Measurements from ENCODE around the gene SLC9C2. TPM values are rescaled to one million over a fixed set of nuclear protein-coding genes. Genes with fewer than 3 reads are reported as not detected.

SLC9C2 gene
- total RNA-seq, 6 experiments from 2014 or later, result not detected

- TF ChIP-seq CTCF (IDR thresholded peaks at IDR 0.05) (no peak), POLR2A (IDR thresholded peaks at IDR 0.05) (no peak)
- H3K36me3 ChIP-seq, result peaks cover 3 to 66% (median 59%) of the 10 kb centered on the region in 4 donors
- no peak overlapping the region for H3K27ac ChIP-seq
- 43% methylated on average over 1 of the region's 1 CpG for WGBS (ENCODE audit: insufficient coverage, low coverage, low lambda C conversion rate, missing lambda C conversion rate)
- ATAC-seq, result no peak
- DNase-seq, result no peak
- intact Hi-C loops (cut with DNase I), result no loop called here
- H3K4me1 ChIP-seq, result peaks cover 0 to 34% (median 14%) of the 10 kb centered on the region in 4 donors
- H3K27me3 ChIP-seq, result no peaks in the 10 kb centered on the region
- no peaks in the 10 kb centered on the region for H3K9me3 ChIP-seq
- no peak overlapping the region for H3K4me3 ChIP-seq
Observed at GRCh38 chr1:173482683-173483082, 120.2 kb downstream of the SLC9C2 start.

DNA sequence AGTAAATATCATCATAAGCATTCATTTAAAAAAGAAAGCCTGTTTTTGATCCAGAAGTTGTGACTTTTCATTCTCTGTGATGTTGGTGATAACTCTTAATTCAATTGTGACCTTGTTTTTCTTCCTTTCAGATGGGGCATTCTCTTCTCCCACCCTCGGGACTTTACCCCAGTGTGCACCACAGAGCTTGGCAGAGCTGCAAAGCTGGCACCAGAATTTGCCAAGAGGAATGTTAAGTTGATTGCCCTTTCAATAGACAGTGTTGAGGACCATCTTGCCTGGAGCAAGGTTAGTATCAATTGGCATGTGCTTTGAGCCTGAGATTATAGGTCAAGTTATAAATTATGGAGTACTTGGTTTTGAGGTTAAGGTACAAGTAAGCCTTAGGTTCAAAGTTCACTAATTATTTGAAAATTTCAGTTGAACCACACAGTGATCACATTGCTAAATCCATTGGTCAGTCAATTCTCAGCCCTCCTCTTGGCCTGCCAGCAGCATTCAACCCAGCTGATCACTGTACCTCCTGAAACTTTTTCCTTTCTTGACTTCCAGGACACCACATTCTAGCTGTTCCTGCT lies 121.6 kb downstream of the SLC9C2 start:
- peaks cover 3 to 54% (median 45%) of the 10 kb centered on the region in 4 donors for H3K36me3 ChIP-seq
- DNase-seq (peak in 1 of 3 donors; percentile 70), ATAC-seq (no peak)
- no peaks in the 10 kb centered on the region for H3K9me3 ChIP-seq
- intact Hi-C loops (cut with DNase I), result no loop called here
- WGBS (ENCODE audit: insufficient coverage, low coverage, low lambda C conversion rate, missing lambda C conversion rate), result 27% methylated on average over 1 of the region's 1 CpG
- H3K4me1 ChIP-seq, result peaks cover 0 to 34% (median 14%) of the 10 kb centered on the region in 4 donors
- no peaks in the 10 kb centered on the region for H3K27me3 ChIP-seq
- H3K4me3 ChIP-seq, result no peak overlapping the region
- peak overlapping the region in 1 of 3 donors; percentile 3 for H3K27ac ChIP-seq
- TF ChIP-seq POLR2A (IDR thresholded peaks at IDR 0.05) (no peak), CTCF (IDR thresholded peaks at IDR 0.05) (no peak)

DNA sequence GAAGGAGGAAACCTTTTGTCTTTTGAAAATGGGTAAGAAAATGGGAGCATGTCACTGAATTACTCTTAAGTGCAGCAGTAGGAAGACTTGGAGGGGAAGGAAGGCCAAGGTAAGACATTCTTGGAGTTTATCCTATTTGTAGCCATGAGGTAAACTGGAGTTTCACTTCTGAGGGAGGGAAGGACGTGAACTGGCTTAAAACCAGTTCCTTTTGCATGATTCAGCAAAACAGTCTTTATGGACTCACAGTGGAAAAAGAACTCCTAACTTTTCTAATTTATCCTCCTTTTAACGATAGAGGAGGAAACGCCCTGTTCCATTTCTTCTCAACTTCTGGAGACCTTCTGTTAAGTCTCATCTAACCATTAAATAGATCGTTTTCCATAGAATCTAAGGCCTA lies 123.2 kb downstream of the SLC9C2 start:
- 46% methylated on average over 4 of the region's 4 CpGs for WGBS (ENCODE audit: insufficient coverage, low coverage, low lambda C conversion rate, missing lambda C conversion rate)
- DNase-seq, result no peak
- Histone ChIP-seq H3K27me3 (no peaks in the 10 kb centered on the region), H3K4me1 (peaks cover 0 to 50% (median 20%) of the 10 kb centered on the region in 4 donors), H3K36me3 (peaks cover 0 to 38% (median 32%) of the 10 kb centered on the region in 4 donors), H3K4me3 (peak overlapping the region in 2 of 3 donors; percentile 83 to 87), H3K9me3 (no peaks in the 10 kb centered on the region), H3K27ac (peak overlapping the region; percentile 4 to 99 (median 99))
- ATAC-seq, result no peak
- TF ChIP-seq POLR2A (IDR thresholded peaks at IDR 0.05) (no peak), CTCF (IDR thresholded peaks at IDR 0.05) (no peak)
- intact Hi-C loops (cut with DNase I), result no loop called here

- peaks cover 3 to 65% (median 26%) of the 10 kb centered on the region in 4 donors for H3K4me1 ChIP-seq
- TF ChIP-seq POLR2A (IDR thresholded peaks at IDR 0.05), result no peak
- no peak for TF ChIP-seq CTCF (IDR thresholded peaks at IDR 0.05)
- H3K27me3 ChIP-seq, result no peaks in the 10 kb centered on the region
- ATAC-seq, result peak; percentile 52 to 64 (median 56)
- peak; percentile 46 to 84 (median 76) for DNase-seq
- H3K27ac ChIP-seq, result peak overlapping the region; percentile 99
- H3K9me3 ChIP-seq, result no peaks in the 10 kb centered on the region
- intact Hi-C loops (cut with DNase I), result no loop called here
- 8% methylated on average over 8 of the region's 9 CpGs for WGBS (ENCODE audit: insufficient coverage, low coverage, low lambda C conversion rate, missing lambda C conversion rate)
- H3K4me3 ChIP-seq, result peak overlapping the region; percentile 59 to 87 (median 83)
- H3K36me3 ChIP-seq, result peaks cover 0 to 25% (median 20%) of the 10 kb centered on the region in 4 donors
Observed at GRCh38 chr1:173478094-173478674, 124.7 kb downstream of the SLC9C2 start.
